ENCODE measurements around the gene EFCAB11. TPM values are rescaled to one million over a fixed set of nuclear protein-coding genes. Genes with fewer than 3 reads are reported as not detected.

EFCAB11 gene
- total RNA-seq, 2 experiments from 2014 or later: 4.8 to 6.3 TPM

DNA sequence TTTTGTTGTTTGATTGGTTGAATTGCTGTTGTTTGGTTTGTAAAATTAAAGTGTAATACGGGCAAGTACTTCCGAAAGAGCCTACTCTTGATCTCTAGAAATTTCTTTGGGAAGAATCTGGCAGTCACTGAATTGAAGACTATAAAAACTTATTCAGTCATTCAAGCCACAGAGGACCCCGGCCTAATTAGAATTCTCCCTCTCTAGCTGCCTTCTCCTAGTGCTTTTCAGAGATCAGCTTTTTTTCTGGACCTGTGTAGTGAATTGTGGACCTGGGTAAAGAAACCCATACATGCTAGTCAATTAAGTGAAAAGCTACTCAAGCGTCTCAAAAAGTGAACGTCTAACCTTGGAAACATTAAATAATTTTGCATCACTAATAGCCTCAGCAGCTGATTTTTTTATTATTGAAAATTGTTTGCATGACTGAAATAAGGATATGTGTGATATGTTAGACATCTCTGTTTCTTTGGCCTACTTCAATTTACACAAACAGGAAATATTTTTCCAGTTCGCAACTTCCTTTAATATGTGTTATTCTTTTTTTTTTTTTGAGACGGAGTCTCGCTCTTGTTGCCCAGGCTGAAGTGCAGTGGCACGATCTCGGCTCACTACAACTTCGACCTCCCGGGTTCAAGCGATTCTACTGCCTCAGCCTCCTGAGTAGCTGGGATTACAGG, 27.2 kb downstream of the EFCAB11 start:
- no peak for ATAC-seq
- H3K27me3 Mint-ChIP-seq: no peaks in the 10 kb centered on the region
- H3K36me3 Mint-ChIP-seq (ENCODE audit: low read depth): peaks cover 2% of the 10 kb centered on the region
- H3K27ac Mint-ChIP-seq: no peak overlapping the region
- DNase-seq: no peak
- intact Hi-C loops (cut with DNase I, micrococcal nuclease): no loop called here
- POLR2A ChIA-PET: no interaction called here
- H3K4me1 Mint-ChIP-seq: no peaks in the 10 kb centered on the region
- CTCF ChIA-PET: interaction anchor here (0.6 to 2.1 kb wide), 5 partner anchors 9 to 969 kb away, joined by 3 to 9 read pairs (median 3); no protein-coding TSS in a partner anchor
- H3K9me3 Mint-ChIP-seq (ENCODE audit: low read depth): no peaks in the 10 kb centered on the region
- H3K4me3 Mint-ChIP-seq: no peak overlapping the region

DNA sequence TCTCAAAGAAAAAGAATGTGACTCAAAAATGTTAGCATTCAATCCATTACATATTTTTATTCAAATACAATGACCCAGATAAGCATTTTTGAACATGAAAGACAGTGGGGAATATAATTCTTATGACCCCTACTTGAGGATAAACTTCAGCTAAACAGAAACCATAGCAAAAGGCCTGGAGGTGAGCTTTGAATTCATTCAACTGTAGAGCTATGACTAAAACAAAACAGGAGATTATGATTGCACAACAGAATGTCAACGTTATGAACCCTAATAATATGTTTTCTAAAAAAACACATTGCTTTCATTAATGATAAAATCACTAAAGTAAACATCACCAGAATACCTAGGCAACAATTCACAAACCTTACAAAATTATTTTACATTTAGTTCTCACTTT, 27.8 kb downstream of the EFCAB11 start:
- H3K9me3 Mint-ChIP-seq (ENCODE audit: low read depth): no peaks in the 10 kb centered on the region
- DNase-seq (no peak), ATAC-seq (no peak)
- POLR2A ChIA-PET: no interaction called here
- peaks cover 2% of the 10 kb centered on the region for H3K36me3 Mint-ChIP-seq (ENCODE audit: low read depth)
- H3K27me3 Mint-ChIP-seq: no peaks in the 10 kb centered on the region
- intact Hi-C loops (cut with DNase I, micrococcal nuclease): no loop called here
- H3K4me1 Mint-ChIP-seq: no peaks in the 10 kb centered on the region
- no peak overlapping the region for H3K27ac Mint-ChIP-seq
- H3K4me3 Mint-ChIP-seq: no peak overlapping the region
- CTCF ChIA-PET: interaction anchor here (0.8 to 2.1 kb wide), 5 partner anchors 10 to 14 kb away, joined by 3 to 9 read pairs (median 3); no protein-coding TSS in a partner anchor

DNA sequence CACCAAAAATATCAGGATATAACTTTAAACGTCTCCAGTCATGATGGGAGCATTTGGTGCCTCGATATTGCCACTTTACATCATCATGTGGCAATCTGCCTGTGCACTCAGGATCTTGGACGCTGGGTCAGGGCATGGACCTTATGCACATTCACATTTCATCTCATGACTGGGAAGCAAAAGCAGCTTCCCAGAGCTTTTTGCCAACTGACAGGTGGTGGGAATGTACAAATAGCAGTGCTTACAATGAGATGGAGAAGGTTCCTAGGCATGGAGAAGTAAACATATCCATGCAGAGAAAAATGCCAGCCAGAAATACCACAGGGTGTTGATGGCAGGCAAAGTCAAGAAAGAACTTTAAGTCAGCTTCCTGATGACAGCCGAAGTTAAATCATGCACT, 30.3 kb downstream of the EFCAB11 start:
- intact Hi-C loops (cut with DNase I, micrococcal nuclease): no loop called here
- ChIA-PET CTCF (interaction anchor here (0.5 to 2.3 kb wide), 4 partner anchors 9 to 840 kb away, joined by 3 to 6 read pairs (median 4); no protein-coding TSS in a partner anchor), POLR2A (no interaction called here)
- H3K4me3 Mint-ChIP-seq: no peak overlapping the region
- H3K27me3 Mint-ChIP-seq: no peaks in the 10 kb centered on the region
- ATAC-seq (no peak), DNase-seq (no peak)
- no peak overlapping the region for H3K27ac Mint-ChIP-seq
- H3K4me1 Mint-ChIP-seq: no peaks in the 10 kb centered on the region
- no peaks in the 10 kb centered on the region for H3K36me3 Mint-ChIP-seq (ENCODE audit: low read depth)
- H3K9me3 Mint-ChIP-seq (ENCODE audit: low read depth): no peaks in the 10 kb centered on the region

DNA sequence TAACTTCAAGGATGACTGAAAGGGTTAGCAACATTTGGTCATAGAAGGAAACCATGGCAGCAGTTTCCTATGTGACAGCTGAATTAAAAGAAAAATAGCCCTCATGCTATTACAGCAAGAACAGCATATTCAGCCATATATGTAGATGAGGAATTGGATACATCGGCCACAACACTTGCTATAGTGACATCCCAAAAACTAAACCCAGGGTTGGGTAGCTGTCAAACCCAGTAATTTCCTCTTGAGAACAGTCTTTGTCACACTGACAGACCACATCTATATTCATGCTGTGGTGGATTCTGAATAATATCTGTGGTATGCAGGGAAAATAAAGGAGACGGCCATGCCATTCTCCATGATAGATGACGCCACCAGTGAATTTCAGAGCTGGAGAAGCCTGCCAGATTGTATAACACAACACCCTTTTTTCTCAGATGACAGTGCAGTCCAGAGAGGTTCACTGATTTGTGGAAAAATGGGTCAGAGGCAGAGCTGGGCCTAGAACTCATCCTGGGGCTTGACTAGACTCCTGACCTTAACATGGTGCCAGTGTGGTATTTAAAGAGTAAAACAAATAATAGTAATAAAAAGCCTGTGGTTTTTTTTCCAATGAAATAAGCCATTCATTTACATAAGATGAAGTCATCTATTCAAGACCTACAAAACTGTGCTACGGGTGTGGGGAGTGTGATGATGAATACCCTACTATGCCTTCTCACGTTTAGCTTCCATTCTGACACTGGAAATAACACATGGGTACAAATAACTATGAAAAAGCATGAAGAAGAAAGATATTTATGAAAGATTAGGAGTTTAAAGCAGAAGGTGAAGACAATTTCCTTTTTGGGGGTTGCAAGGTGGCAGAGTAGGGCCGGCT, 32.3 kb downstream of the EFCAB11 start:
- no peak for DNase-seq
- ChIA-PET CTCF (interaction anchor here (0.6 to 2.3 kb wide), 11 partner anchors 9 to 905 kb away, joined by 3 to 9 read pairs (median 3); no protein-coding TSS in a partner anchor), POLR2A (no interaction called here)
- no peaks in the 10 kb centered on the region for H3K4me1 Mint-ChIP-seq
- H3K9me3 Mint-ChIP-seq (ENCODE audit: low read depth): no peaks in the 10 kb centered on the region
- no peak for ATAC-seq
- H3K4me3 Mint-ChIP-seq: no peak overlapping the region
- H3K27me3 Mint-ChIP-seq: no peaks in the 10 kb centered on the region
- intact Hi-C loops (cut with DNase I, micrococcal nuclease): no loop called here
- H3K36me3 Mint-ChIP-seq (ENCODE audit: low read depth): no peaks in the 10 kb centered on the region
- H3K27ac Mint-ChIP-seq: no peak overlapping the region

GRCh38 chr14:89921346-89921745, 33.2 kb downstream of the EFCAB11 start:
- H3K9me3 Mint-ChIP-seq (ENCODE audit: low read depth): no peaks in the 10 kb centered on the region
- ChIA-PET CTCF (interaction anchor here (0.6 to 1.6 kb wide), 4 partner anchors 18 to 904 kb away, joined by 4 to 6 read pairs (median 4); no protein-coding TSS in a partner anchor), POLR2A (no interaction called here)
- DNase-seq (no peak), ATAC-seq (no peak)
- H3K4me1 Mint-ChIP-seq: no peaks in the 10 kb centered on the region
- peaks cover 2% of the 10 kb centered on the region for H3K27me3 Mint-ChIP-seq
- intact Hi-C loops (cut with DNase I, micrococcal nuclease): no loop called here
- no peaks in the 10 kb centered on the region for H3K36me3 Mint-ChIP-seq (ENCODE audit: low read depth)
- H3K27ac Mint-ChIP-seq: no peak overlapping the region
- H3K4me3 Mint-ChIP-seq: no peak overlapping the region

- no peaks in the 10 kb centered on the region for H3K9me3 Mint-ChIP-seq (ENCODE audit: low read depth)
- H3K36me3 Mint-ChIP-seq (ENCODE audit: low read depth): no peaks in the 10 kb centered on the region
- ATAC-seq: no peak
- H3K4me1 Mint-ChIP-seq: peaks cover 1% of the 10 kb centered on the region
- ChIA-PET POLR2A (no interaction called here), CTCF (interaction anchor here (0.8 to 1.3 kb wide), 4 partner anchors 10 to 878 kb away, joined by 3 to 6 read pairs (median 4); no protein-coding TSS in a partner anchor)
- no peak overlapping the region for H3K27ac Mint-ChIP-seq
- intact Hi-C loops (cut with DNase I, micrococcal nuclease): no loop called here
- no peak for DNase-seq
- no peak overlapping the region for H3K4me3 Mint-ChIP-seq
- peaks cover 3% of the 10 kb centered on the region for H3K27me3 Mint-ChIP-seq
Observed at GRCh38 chr14:89920056-89920455, 34.5 kb downstream of the EFCAB11 start.

DNA sequence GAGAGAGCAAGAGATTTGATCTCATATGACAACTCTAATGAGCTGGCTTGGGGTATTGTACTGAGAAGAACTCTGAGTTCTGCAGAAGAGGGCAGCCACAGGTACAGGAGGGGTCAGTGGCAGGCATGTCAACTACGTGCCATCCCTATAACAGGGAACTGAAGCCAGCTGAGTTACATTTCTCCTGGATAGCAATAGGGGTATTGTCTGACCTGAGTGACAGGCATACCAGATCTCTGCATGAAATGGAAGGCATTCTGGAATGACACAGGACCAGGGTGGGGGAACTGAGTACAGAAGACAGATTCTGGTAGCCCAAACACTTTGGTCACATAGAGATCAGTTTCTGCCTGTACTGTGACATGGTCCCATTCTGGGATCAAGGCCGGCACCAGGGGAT, 35.8 kb downstream of the EFCAB11 start:
- ChIA-PET CTCF (no interaction called here), POLR2A (no interaction called here)
- Mint-ChIP-seq H3K27me3 (peaks cover 3% of the 10 kb centered on the region), H3K4me3 (no peak overlapping the region), H3K9me3 (ENCODE audit: low read depth) (no peaks in the 10 kb centered on the region), H3K36me3 (ENCODE audit: low read depth) (no peaks in the 10 kb centered on the region), H3K4me1 (peaks cover 3% of the 10 kb centered on the region), H3K27ac (no peak overlapping the region)
- ATAC-seq (no peak), DNase-seq (no peak)
- intact Hi-C loops (cut with DNase I, micrococcal nuclease): loop anchor here (5.0 to 10.0 kb wide), 6 partner anchors 144 to 1254 kb away; partner anchors contain the start of gene FOXN3 (in 1 of the 2)

DNA sequence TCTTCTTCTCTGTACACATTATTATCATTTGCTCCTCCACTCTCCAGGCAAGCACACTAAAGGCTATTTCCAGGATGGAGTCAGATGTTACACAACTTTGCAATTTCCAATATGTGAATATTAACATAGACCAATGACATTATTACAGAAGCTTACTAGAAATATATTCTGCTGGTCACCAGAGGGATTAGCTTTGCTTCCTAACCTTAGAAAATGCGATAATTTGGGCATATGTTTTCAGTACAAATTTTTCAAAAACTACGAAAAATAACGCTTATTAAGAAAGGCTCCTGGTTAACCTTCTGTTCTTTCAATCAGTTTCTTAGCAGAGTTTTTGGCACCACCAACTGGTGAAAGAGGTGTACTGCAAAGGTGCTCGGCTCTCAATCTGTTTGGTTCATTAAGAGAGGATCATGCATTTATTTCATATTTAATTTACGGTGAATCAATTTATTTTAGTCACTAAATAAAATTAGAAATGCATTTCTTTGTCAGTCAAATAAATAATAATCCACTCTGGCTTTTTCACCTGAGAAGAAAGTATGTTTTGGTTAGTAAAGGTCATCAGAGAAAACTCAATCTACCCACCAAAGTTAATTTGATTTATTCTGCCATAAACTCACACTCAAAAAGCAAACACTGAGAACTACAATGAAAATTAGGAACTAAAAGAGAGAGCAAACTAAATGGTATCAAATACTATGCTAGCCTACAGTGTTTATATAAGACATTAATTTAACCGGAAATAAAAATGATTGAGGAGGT, 39.2 kb downstream of the EFCAB11 start:
- Mint-ChIP-seq H3K4me1 (peaks cover 3% of the 10 kb centered on the region), H3K9me3 (ENCODE audit: low read depth) (no peaks in the 10 kb centered on the region), H3K4me3 (no peak overlapping the region), H3K27me3 (peaks cover 3% of the 10 kb centered on the region), H3K36me3 (ENCODE audit: low read depth) (no peaks in the 10 kb centered on the region), H3K27ac (no peak overlapping the region)
- DNase-seq (peak; percentile 73), ATAC-seq (no peak)
- POLR2A ChIA-PET: interaction anchor here (0.5 kb wide), 1 partner anchor 213 kb away, joined by 4 read pairs; no protein-coding TSS in a partner anchor
- CTCF ChIA-PET: interaction anchor here (0.6 to 1.7 kb wide), 13 partner anchors 8 to 887 kb away, joined by 3 to 7 read pairs (median 3); no protein-coding TSS in a partner anchor
- intact Hi-C loops (cut with DNase I, micrococcal nuclease): loop anchor here (1.0 to 10.0 kb wide), 9 partner anchors 140 to 1250 kb away; partner anchors contain the start of gene FOXN3 (in 1 of the 2)

DNA sequence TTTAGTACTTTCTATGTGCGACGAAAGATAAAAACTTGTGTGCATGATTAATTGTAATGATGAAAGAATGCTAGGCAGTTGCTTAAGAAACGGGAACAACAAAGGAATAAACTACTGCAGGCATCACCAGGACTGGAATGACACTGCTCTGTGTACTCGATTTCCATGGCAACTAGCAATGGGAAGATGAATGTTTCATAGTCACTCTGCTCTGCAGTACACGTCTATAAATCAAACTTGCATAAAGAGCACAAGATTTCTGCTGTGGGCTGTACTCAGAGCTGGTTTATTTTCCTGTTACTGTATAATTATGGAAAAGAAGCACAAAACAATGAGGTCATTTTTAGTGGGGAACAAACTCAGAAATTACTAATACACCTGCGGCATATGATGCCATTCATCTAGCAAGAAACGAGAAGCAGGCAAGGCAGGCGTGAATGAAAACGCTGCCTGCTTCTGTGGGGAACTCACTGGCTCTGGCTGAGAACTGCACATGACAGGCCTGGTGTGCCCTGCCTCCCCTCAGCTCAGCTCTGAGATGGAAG, 41.8 kb downstream of the EFCAB11 start:
- H3K27ac Mint-ChIP-seq: no peak overlapping the region
- no peaks in the 10 kb centered on the region for H3K9me3 Mint-ChIP-seq (ENCODE audit: low read depth)
- H3K27me3 Mint-ChIP-seq: peaks cover 5% of the 10 kb centered on the region
- no peak overlapping the region for H3K4me3 Mint-ChIP-seq
- ATAC-seq (no peak), DNase-seq (no peak)
- intact Hi-C loops (cut with DNase I, micrococcal nuclease): loop anchor here (10.0 kb wide), 4 partner anchors 138 to 1248 kb away; no protein-coding TSS in a partner anchor
- ChIA-PET CTCF (interaction anchor here (0.6 to 1.4 kb wide), 6 partner anchors 9 to 885 kb away, joined by 3 to 9 read pairs (median 4); no protein-coding TSS in a partner anchor), POLR2A (no interaction called here)
- peaks cover 3% of the 10 kb centered on the region for H3K4me1 Mint-ChIP-seq
- no peaks in the 10 kb centered on the region for H3K36me3 Mint-ChIP-seq (ENCODE audit: low read depth)

DNA sequence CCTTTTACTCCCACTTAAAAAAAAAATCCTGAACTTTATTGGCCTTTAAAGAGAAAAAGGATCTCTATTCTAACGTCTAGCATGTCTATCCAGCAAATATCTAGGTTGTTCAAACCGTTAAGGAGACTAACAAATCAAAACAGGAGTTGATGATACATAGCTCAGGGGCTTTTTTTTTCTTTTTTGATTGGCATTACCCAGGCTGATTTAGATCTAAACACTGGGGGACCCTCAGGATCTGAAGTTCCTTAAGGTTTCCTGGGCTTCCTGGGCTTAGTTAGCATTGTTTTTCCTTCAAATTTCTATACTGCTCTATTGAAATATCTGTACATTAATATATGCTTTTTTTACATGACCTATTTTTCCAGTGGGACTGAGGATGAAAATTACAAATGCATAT, 42.3 kb downstream of the EFCAB11 start:
- Mint-ChIP-seq H3K36me3 (ENCODE audit: low read depth) (no peaks in the 10 kb centered on the region), H3K27ac (no peak overlapping the region), H3K4me3 (no peak overlapping the region), H3K27me3 (peaks cover 5% of the 10 kb centered on the region), H3K9me3 (ENCODE audit: low read depth) (no peaks in the 10 kb centered on the region), H3K4me1 (peaks cover 3% of the 10 kb centered on the region)
- CTCF ChIA-PET: interaction anchor here (0.6 kb wide), 2 partner anchors 185 to 886 kb away, joined by 3 read pairs; no protein-coding TSS in a partner anchor
- ATAC-seq (no peak), DNase-seq (no peak)
- intact Hi-C loops (cut with DNase I, micrococcal nuclease): loop anchor here (10.0 kb wide), 4 partner anchors 137 to 1247 kb away; no protein-coding TSS in a partner anchor
- POLR2A ChIA-PET: no interaction called here

Measured in activated CD4-positive, alpha-beta T cell treated with anti-CD3 and anti-CD28 coated beads for 36 hours (primary cell).